ENCODE results near the gene SGMS2.

The SGMS2 gene

GRCh38 chr4:107939307-107939706 is 114.6 kb downstream of the SGMS2 start:
- intact Hi-C loops (cut with DNase I), result no loop called here
- DNase-seq, result no peak

DNA sequence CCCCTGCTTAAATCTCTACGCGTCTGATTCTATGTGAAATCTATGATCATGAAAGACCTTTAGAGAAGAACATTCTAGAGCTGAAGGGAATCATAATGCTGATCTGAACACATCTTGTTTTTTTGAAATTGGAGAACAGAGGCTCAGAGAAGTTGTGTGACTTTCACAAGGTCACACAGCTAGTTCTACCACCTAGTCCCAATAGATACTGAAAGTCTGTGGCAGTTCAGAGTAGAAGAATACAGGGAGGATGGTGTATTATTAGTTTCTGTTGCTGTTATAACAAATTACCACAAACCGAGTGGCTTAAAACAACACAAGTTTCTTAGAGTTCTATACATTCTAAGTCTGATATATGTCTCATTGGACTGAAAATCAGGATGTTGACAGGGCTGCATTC is 121.1 kb downstream of the SGMS2 start:
- no peak for DNase-seq
- intact Hi-C loops (cut with DNase I), result no loop called here

- no peak for DNase-seq
- intact Hi-C loops (cut with DNase I), result no loop called here
Measured at GRCh38 chr4:107950746-107951540, 126.2 kb downstream of the SGMS2 start.

DNA sequence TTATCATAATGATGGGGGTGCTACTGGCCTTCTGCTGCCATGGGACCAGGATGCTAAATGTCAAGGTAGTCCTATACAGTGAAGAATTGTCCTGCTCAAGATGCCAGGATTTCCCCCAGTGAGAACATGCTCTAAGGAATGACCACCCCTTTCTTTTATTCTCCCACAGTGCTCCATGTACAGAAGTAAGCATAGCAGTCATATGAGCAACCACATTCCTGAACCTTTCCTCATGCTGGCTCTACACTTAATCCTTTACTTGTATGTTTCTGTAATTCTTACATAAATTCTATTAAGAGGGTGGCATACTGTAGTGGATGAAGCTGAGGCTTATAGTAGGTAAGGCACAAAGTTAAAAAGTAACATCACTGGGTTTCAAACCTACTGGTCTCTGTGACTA is 126.8 kb downstream of the SGMS2 start:
- intact Hi-C loops (cut with DNase I), result no loop called here
- no peak for DNase-seq

- DNase-seq, result no peak
- intact Hi-C loops (cut with DNase I), result no loop called here
Measured at GRCh38 chr4:107956011-107956410, 131.3 kb downstream of the SGMS2 start.
